Left renal pelvis (tissue), 4 donors: ENCODE measurements around the gene FAM151A. TPM values are rescaled to one million over a fixed set of nuclear protein-coding genes. Genes with fewer than 3 reads are reported as not detected.

Experiments
- polyA plus RNA-seq, 4 donors: library from polyadenylated mRNA; unstranded; fragments of 120-200 nt; gene quantifications; one replicate each; pipeline ENCODE4 v1.2.1, GENCODE V29; 2013; ENCODE audit not compliant: insufficient read length in 4 of 4

FAM151A gene
- polyA plus RNA-seq, 4 donors, result 0.91 to 35.5 (median 21.3) TPM

Other genes with a start within 250 kb of the FAM151A start
- 100 to 1,000 TPM; 117 to 130 (median 126) TPM for gene SSBP3, start 217.1 kb downstream of the FAM151A start, polyA plus RNA-seq
- 10 to 100 TPM in 2 of 4 donors, 1 to 10 TPM in 2; 2.9 to 14.4 (median 10.8) TPM for gene ACOT11, start 75.3 kb downstream of the FAM151A start, polyA plus RNA-seq
- 10 to 100 TPM in 1 of 4 donors, 1 to 10 TPM in 3; 1.9 to 13.4 (median 5.0) TPM for gene MROH7, start 18.3 kb upstream of the FAM151A start, polyA plus RNA-seq
- 10 to 100 TPM; 27.6 to 38.7 (median 36.9) TPM for gene TTC4, start 92.3 kb upstream of the FAM151A start, polyA plus RNA-seq
- 10 to 100 TPM in 1 of 4 donors, 1 to 10 TPM in 3; 4.6 to 10.9 (median 9.5) TPM for gene PARS2, start 141.0 kb upstream of the FAM151A start, polyA plus RNA-seq
- 1 to 10 TPM in 3 of 4 donors, under 1 TPM in 1; 0.49 to 8.6 (median 5.0) TPM for gene TTC22, start 177.8 kb upstream of the FAM151A start, polyA plus RNA-seq